CD1c-positive myeloid dendritic cell (primary cell): Measurements from ENCODE around the gene TIPARP.
"Not testable (repeated sequence)": the region's sequence is repeated elsewhere in the genome, so short reads cannot be mapped to it uniquely, and the experiment has no call there.

Source experiments
- DNase-seq: peaks from one replicate; pipeline ENCODE4 v3.0.0-alpha.2; 2016; ENCODE audit errors: extremely low spot score

Gene TIPARP

GRCh38 chr3:156710429-156710828, 36.0 kb downstream of the TIPARP start:
- DNase-seq, result no peak

GRCh38 chr3:156711113-156711512, 36.7 kb downstream of the TIPARP start:
- DNase-seq, result no peak

GRCh38 chr3:156711944-156712343, 37.6 kb downstream of the TIPARP start:
- not testable (repeated sequence) for DNase-seq

- DNase-seq, result no peak
Measured at GRCh38 chr3:156716105-156716862, 41.9 kb downstream of the TIPARP start.

GRCh38 chr3:156718622-156719306, 44.4 kb downstream of the TIPARP start:
- no peak for DNase-seq

GRCh38 chr3:156720826-156721225, 46.4 kb downstream of the TIPARP start:
- no peak for DNase-seq

- peak; percentile 14 for DNase-seq
Measured at GRCh38 chr3:156721687-156722618, 47.6 kb downstream of the TIPARP start.

- DNase-seq, result no peak
Measured at GRCh38 chr3:156723182-156723619, 48.8 kb downstream of the TIPARP start.

GRCh38 chr3:156725682-156726081, 51.3 kb downstream of the TIPARP start:
- no peak for DNase-seq

- DNase-seq, result no peak
Measured at GRCh38 chr3:156726456-156726855, 52.1 kb downstream of the TIPARP start.

- DNase-seq, result no peak
Measured at GRCh38 chr3:156727519-156728205, 53.3 kb downstream of the TIPARP start.

GRCh38 chr3:156728267-156728985, 54.0 kb downstream of the TIPARP start:
- no peak for DNase-seq

- DNase-seq, result no peak
Measured at GRCh38 chr3:156729460-156730179, 55.2 kb downstream of the TIPARP start.

GRCh38 chr3:156731813-156732212, 57.4 kb downstream of the TIPARP start:
- DNase-seq, result no peak

GRCh38 chr3:156732261-156732660, 57.9 kb downstream of the TIPARP start:
- DNase-seq, result no peak

- no peak for DNase-seq
Measured at GRCh38 chr3:156732715-156733421, 58.5 kb downstream of the TIPARP start.

GRCh38 chr3:156734661-156735060, 60.3 kb downstream of the TIPARP start:
- DNase-seq, result not testable (repeated sequence)

GRCh38 chr3:156735471-156735870, 61.1 kb downstream of the TIPARP start:
- DNase-seq, result no peak

- not testable (repeated sequence) for DNase-seq
Measured at GRCh38 chr3:156737049-156737448, 62.7 kb downstream of the TIPARP start.

- no peak for DNase-seq
Measured at GRCh38 chr3:156738251-156738650, 63.9 kb downstream of the TIPARP start.
